Adipocyte (in vitro differentiated cells): ENCODE measurements around the gene GLG1.
"Not testable (repeated sequence)": the region's sequence is repeated elsewhere in the genome, so short reads cannot be mapped to it uniquely, and the experiment has no call there.

Experiments used
- DNase-seq: peaks from one replicate; pipeline ENCODE4 v3.0.0-alpha.2; 2015; ENCODE audit warnings: low read depth
- H3K27me3 ChIP-seq: replicated peaks from 2 replicates; pipeline ENCODE4 v1.7.0; 2013; ENCODE audit warnings: mild to moderate bottlenecking, low read length, moderate library complexity; ENCODE audit not compliant: control insufficient read depth, insufficient read depth
- H3K36me3 ChIP-seq: 2 replicates; pipeline ENCODE4 v1.7.0; 2013; ENCODE audit warnings: low read length, mild to moderate bottlenecking, moderate library complexity; ENCODE audit not compliant: control insufficient read depth, insufficient read depth, severe bottlenecking
- H3K4me1 ChIP-seq: 2 replicates; pipeline ENCODE4 v1.7.0; 2013; ENCODE audit warnings: mild to moderate bottlenecking, low read length, moderate library complexity; ENCODE audit not compliant: control insufficient read depth, insufficient read depth
- H3K4me3 ChIP-seq: 2 replicates; pipeline ENCODE4 v1.7.0; 2013; ENCODE audit warnings: mild to moderate bottlenecking, low read length, moderate library complexity
- H3K9ac ChIP-seq: 2 replicates; pipeline ENCODE4 v1.7.0; 2013; ENCODE audit warnings: mild to moderate bottlenecking, low read length, moderate library complexity
- H3K9me3 ChIP-seq: 2 replicates; pipeline ENCODE4 v1.7.0; 2013; ENCODE audit warnings: mild to moderate bottlenecking, low read length, moderate library complexity; ENCODE audit not compliant: control insufficient read depth

The GLG1 gene

DNA sequence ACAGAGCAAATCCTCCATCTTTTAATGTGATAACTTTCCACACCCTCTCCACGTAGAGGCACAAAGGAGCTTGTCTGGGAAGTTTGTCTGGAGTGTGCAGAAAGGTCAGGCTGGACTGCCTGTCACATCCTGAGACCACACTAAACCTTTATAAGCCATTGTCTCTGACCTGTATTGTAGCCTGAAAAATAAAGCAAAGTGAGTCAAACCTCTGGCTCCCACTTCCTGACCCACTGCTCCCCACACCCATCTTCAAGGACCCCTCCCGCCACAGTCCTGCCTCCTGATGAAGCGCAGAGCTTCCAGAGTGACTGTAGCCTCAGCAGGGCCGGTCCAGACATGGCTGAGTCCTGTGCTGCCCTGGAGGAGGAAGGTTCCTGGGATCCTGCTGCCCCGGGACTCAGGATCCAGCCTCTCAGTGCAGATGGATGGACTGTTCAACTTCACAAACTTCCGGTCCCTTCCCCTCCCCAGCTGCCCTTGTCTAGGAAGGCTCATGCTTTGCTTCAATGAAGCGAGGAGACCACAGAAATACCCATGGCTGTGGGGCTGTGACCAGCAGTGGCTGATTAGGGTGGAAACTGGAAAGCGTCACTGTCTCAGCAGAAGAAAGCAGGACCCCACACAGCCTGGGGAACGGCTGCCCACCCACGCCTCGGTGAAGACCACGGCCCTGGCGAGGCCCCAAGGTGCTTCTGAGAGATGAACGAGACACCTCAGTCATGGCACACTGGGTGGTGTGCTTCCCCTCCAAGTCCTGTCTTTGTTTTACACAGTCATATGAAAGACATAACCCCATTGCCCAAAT lies 154.8 kb downstream of the GLG1 start:
- Histone ChIP-seq H3K36me3 (peaks cover 36% of the 10 kb centered on the region), H3K4me3 (no peak overlapping the region), H3K4me1 (peaks cover 52% of the 10 kb centered on the region), H3K27me3 (no peaks in the 10 kb centered on the region), H3K9ac (no peak overlapping the region), H3K9me3 (no peaks in the 10 kb centered on the region)
- DNase-seq = no peak

DNA sequence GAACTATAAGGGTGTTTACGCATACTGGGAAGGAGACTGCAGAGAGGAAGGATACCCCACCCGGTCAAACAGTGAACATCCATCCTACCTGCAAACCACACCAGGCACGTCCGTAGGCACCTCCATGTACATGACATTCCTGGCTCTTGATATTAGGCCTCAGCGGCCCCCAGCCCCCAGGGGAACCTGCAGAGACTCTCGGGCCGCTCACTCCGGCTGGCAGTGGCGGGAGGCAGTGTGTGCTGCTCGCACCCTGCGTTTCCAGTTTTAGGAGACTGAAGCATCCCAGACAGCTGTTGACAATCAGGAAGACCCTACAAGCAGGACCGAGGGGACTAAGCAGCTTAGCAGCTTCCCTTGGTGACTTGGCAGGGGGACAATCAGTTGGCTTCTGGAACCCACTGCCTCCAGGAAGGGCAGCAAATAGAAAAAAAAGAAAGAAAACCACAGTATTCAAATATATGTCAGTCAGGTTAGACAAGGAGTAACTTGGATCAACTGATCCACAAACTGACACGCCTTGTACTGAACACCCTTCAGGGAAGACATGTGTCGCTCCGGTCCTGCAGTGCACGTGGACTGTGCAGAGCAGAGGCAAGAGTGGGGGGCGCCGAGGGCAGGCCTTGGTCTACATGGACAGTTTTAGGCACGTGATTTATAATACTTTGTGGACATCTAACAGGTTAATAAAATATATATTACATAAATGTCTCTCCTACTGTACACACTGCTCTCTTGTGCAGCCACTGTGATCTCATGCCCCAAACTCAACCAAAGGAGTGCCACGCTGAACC lies 155.8 kb downstream of the GLG1 start:
- peaks cover 49% of the 10 kb centered on the region for H3K4me1 ChIP-seq
- H3K36me3 ChIP-seq = peaks cover 29% of the 10 kb centered on the region
- no peak for DNase-seq
- H3K27me3 ChIP-seq = no peaks in the 10 kb centered on the region
- H3K4me3 ChIP-seq = no peak overlapping the region
- no peaks in the 10 kb centered on the region for H3K9me3 ChIP-seq
- no peak overlapping the region for H3K9ac ChIP-seq

GRCh38 chr16:74450236-74450635 lies 156.7 kb downstream of the GLG1 start:
- Histone ChIP-seq H3K4me1 (peaks cover 45% of the 10 kb centered on the region), H3K4me3 (no peak overlapping the region), H3K9me3 (no peaks in the 10 kb centered on the region), H3K36me3 (peaks cover 29% of the 10 kb centered on the region), H3K9ac (peak overlapping the region; percentile 80), H3K27me3 (no peaks in the 10 kb centered on the region)
- DNase-seq = peak; percentile 16

- peak overlapping the region; percentile 23 for H3K4me3 ChIP-seq
- H3K27me3 ChIP-seq = no peaks in the 10 kb centered on the region
- peaks cover 29% of the 10 kb centered on the region for H3K36me3 ChIP-seq
- no peaks in the 10 kb centered on the region for H3K9me3 ChIP-seq
- DNase-seq = peak; percentile 43
- peak overlapping the region; percentile 80 for H3K9ac ChIP-seq
- peaks cover 40% of the 10 kb centered on the region for H3K4me1 ChIP-seq
These were observed 157.4 kb downstream of the GLG1 start for GRCh38 chr16:74449470-74449869.

- H3K4me3 ChIP-seq = peak overlapping the region; percentile 36
- H3K9me3 ChIP-seq = no peaks in the 10 kb centered on the region
- peak; percentile 80 for DNase-seq
- H3K36me3 ChIP-seq = peaks cover 29% of the 10 kb centered on the region
- no peaks in the 10 kb centered on the region for H3K27me3 ChIP-seq
- peak overlapping the region; percentile 80 for H3K9ac ChIP-seq
- H3K4me1 ChIP-seq = peaks cover 40% of the 10 kb centered on the region
These were observed 157.9 kb downstream of the GLG1 start for GRCh38 chr16:74448990-74449389.

DNA sequence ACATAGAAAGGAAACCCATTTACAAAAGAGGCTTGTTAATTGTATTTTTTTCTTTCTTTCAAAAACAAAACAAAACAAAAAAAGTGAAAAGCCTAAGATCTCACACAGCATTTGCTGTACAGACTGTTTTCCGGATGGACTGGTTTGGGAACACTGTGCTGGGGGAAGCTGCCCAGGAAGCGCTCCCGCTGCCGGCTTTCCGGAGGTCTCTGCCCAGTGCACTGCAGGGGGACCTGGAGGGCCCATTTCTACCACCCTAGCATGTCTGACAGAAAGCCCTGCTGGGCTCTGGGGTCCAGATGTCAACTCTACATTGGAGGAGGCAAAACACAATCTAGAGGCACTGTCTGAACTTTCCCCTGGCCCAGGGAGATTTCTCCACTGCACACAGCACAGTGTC lies 159.3 kb downstream of the GLG1 start:
- peaks cover 40% of the 10 kb centered on the region for H3K4me1 ChIP-seq
- DNase-seq = no peak
- no peak overlapping the region for H3K4me3 ChIP-seq
- H3K36me3 ChIP-seq = peaks cover 17% of the 10 kb centered on the region
- H3K27me3 ChIP-seq = no peaks in the 10 kb centered on the region
- H3K9ac ChIP-seq = peak overlapping the region; percentile 80
- H3K9me3 ChIP-seq = no peaks in the 10 kb centered on the region

DNA sequence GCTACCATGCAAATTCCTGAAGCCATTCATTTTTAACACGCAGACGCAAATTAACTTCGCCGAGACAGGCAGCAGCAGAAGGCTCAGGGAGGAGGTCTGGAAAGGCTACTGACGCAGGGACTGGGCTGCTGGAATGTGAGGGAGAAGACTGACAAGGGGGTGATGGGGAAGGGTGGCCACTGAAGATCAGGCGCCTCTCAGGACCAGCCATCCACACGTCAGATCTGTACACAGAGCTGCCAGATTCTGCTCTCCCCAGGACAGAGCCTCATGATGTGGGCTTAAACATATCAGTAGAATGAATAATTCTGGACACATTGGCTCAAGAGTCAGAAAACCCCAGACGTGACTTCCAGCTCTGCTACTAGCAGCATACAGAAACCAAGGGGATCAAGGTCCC lies 160.0 kb downstream of the GLG1 start:
- no peak for DNase-seq
- Histone ChIP-seq H3K9ac (no peak overlapping the region), H3K36me3 (peaks cover 10% of the 10 kb centered on the region), H3K9me3 (no peaks in the 10 kb centered on the region), H3K4me1 (peaks cover 40% of the 10 kb centered on the region), H3K27me3 (no peaks in the 10 kb centered on the region), H3K4me3 (no peak overlapping the region)

- H3K4me1 ChIP-seq = peaks cover 18% of the 10 kb centered on the region
- H3K27me3 ChIP-seq, H3K36me3 ChIP-seq, DNase-seq, H3K9me3 ChIP-seq, H3K9ac ChIP-seq, H3K4me3 ChIP-seq: not testable (repeated sequence)
These were observed 163.1 kb downstream of the GLG1 start for GRCh38 chr16:74443624-74444346.

GRCh38 chr16:74439685-74440084 lies 167.2 kb downstream of the GLG1 start:
- Histone ChIP-seq H3K36me3 (no peaks in the 10 kb centered on the region), H3K4me1 (no peaks in the 10 kb centered on the region), H3K9ac (no peak overlapping the region), H3K27me3 (no peaks in the 10 kb centered on the region), H3K9me3 (no peaks in the 10 kb centered on the region), H3K4me3 (no peak overlapping the region)
- no peak for DNase-seq

GRCh38 chr16:74438492-74438979 lies 168.4 kb downstream of the GLG1 start:
- no peaks in the 10 kb centered on the region for H3K27me3 ChIP-seq
- H3K4me3 ChIP-seq = no peak overlapping the region
- H3K9ac ChIP-seq = no peak overlapping the region
- no peaks in the 10 kb centered on the region for H3K9me3 ChIP-seq
- no peaks in the 10 kb centered on the region for H3K36me3 ChIP-seq
- no peaks in the 10 kb centered on the region for H3K4me1 ChIP-seq
- DNase-seq = no peak

DNA sequence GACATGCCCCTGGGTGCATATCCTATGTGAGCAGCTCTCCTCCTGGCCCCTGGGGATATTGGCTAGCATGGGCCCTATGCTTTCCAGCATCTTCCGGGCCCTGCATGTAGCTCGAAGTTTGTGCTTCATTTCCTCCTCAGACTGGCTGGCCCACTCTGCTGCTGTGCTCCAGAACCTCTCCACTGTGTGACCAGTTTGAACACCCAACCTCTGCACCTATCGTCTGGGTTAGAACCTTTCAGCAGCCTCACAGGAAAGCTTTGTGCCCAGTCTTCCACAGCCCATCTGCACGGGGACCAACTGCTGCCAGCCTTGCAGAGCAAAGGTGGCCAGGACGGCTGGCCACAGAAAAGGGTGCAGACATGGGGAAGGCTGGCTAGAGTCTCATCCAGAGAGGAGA lies 175.4 kb downstream of the GLG1 start:
- no peak overlapping the region for H3K4me3 ChIP-seq
- no peaks in the 10 kb centered on the region for H3K9me3 ChIP-seq
- no peaks in the 10 kb centered on the region for H3K27me3 ChIP-seq
- no peaks in the 10 kb centered on the region for H3K36me3 ChIP-seq
- no peak for DNase-seq
- no peak overlapping the region for H3K9ac ChIP-seq
- peaks cover 5% of the 10 kb centered on the region for H3K4me1 ChIP-seq
